HFF-Myc (cell line): ENCODE data around the gene OSTN.

Experiments used
- DNase-seq: peaks from one replicate; pipeline ENCODE4 v3.0.0-alpha.2; 2011; ENCODE audit warnings: low read depth; ENCODE audit errors: extremely low read depth
- H3K4me3 ChIP-seq: replicated peaks from 2 replicates; pipeline ENCODE4 v1.5.1; 2011; ENCODE audit warnings: low read depth, mild to moderate bottlenecking, control low read depth, low read length
- CTCF ChIP-seq: IDR thresholded peaks from 2 replicates; pipeline ENCODE4 v1.5.1; 2012; ENCODE audit warnings: mild to moderate bottlenecking, low read depth, low read length, control low read depth; ENCODE audit errors: missing control alignments

The OSTN gene

GRCh38 chr3:191255156-191255555, 56.1 kb downstream of the OSTN start:
- DNase-seq, result no peak

GRCh38 chr3:191256405-191256804, 57.4 kb downstream of the OSTN start:
- no peak for TF ChIP-seq CTCF
- no peak for DNase-seq
- no peak overlapping the region for H3K4me3 ChIP-seq

More at GRCh38 chr3:191255156-191255555, 56.1 kb downstream of the OSTN start:
- no peak overlapping the region for H3K4me3 ChIP-seq
- no peak for TF ChIP-seq CTCF

- no peak for TF ChIP-seq CTCF
- no peak for DNase-seq
- H3K4me3 ChIP-seq, result no peak overlapping the region
These were observed 58.2 kb downstream of the OSTN start for GRCh38 chr3:191257286-191257685.

- no peak for DNase-seq
- TF ChIP-seq CTCF, result no peak
These were observed 60.4 kb downstream of the OSTN start for GRCh38 chr3:191259486-191259885.

GRCh38 chr3:191260431-191261303, 61.6 kb downstream of the OSTN start:
- H3K4me3 ChIP-seq, result no peak overlapping the region
- TF ChIP-seq CTCF, result no peak
- no peak for DNase-seq

More at GRCh38 chr3:191259486-191259885, 60.4 kb downstream of the OSTN start:
- H3K4me3 ChIP-seq, result no peak overlapping the region

GRCh38 chr3:191261304-191261638, 62.2 kb downstream of the OSTN start:
- no peak for TF ChIP-seq CTCF
- DNase-seq, result no peak
- H3K4me3 ChIP-seq, result no peak overlapping the region
